HepG2 (cell line): Measurements from ENCODE around the gene BRMS1. TPM values are rescaled to one million over a fixed set of nuclear protein-coding genes. Genes with fewer than 3 reads are reported as not detected.

Experiments
- CENPT ChIP-seq: sonication (generic); formaldehyde crosslinking; IDR thresholded peaks from 2 replicates; pipeline ENCODE4 v1.8.0; 2022; ENCODE audit warnings: low read depth, mild to moderate bottlenecking, moderate library complexity, missing genetic modification reagents
- CHD4 ChIP-seq: fragments of 200-600 bp; sonication (generic); IDR thresholded peaks from 2 replicates; pipeline ENCODE4 v1.7.0; 2017; ENCODE audit warnings: mild to moderate bottlenecking, low read length, borderline replicate concordance
- EP300 ChIP-seq, 3 experiments: sonication (generic) in 1 of 3; formaldehyde crosslinking in 1 of 3; IDR thresholded peaks; 2 replicates each; pipeline versions ENCODE4 v1.5.1 to v1.6.1; 2011 to 2020; ENCODE audit warnings: low read depth in 2 of 3, low read length in 2 of 3, borderline replicate concordance in 1 of 3, improper control_type of control experiment in 1 of 3, mild to moderate bottlenecking in 1 of 3, missing genetic modification reagents in 1 of 3, moderate library complexity in 1 of 3
- GRHL1 ChIP-seq: sonication (generic); formaldehyde crosslinking; conservative IDR thresholded peaks from 2 replicates; pipeline ENCODE4 v1.8.0; 2022; ENCODE audit warnings: missing genetic modification reagents
- MEIS1 ChIP-seq: sonication (generic); formaldehyde crosslinking; IDR thresholded peaks from 2 replicates; pipeline ENCODE4 v1.9.0; 2021; ENCODE audit warnings: mild to moderate bottlenecking, missing genetic modification reagents, moderate library complexity, borderline replicate concordance
- RFXANK ChIP-seq: IDR thresholded peaks from 2 replicates; pipeline ENCODE4 v1.6.1; 2016
- SAP130 ChIP-seq: IDR thresholded peaks from 2 replicates; pipeline ENCODE4 v1.6.1; 2016; ENCODE audit warnings: low read depth
- SNAPC5 ChIP-seq: sonication (generic); formaldehyde crosslinking; IDR thresholded peaks from 2 replicates; pipeline ENCODE4 v1.8.1; 2023; ENCODE audit warnings: mild to moderate bottlenecking, missing genetic modification reagents, borderline replicate concordance
- TFE3 ChIP-seq: IDR thresholded peaks from 2 replicates; pipeline ENCODE4 v1.6.1; 2016
- TGIF2 ChIP-seq: IDR thresholded peaks from 2 replicates; pipeline ENCODE4 v1.6.1; 2016; ENCODE audit warnings: control low read depth, missing compliant biosample characterization
- UBTF ChIP-seq: sonication (generic); formaldehyde crosslinking; IDR thresholded peaks from 2 replicates; pipeline ENCODE4 v1.4.0; 2020; ENCODE audit warnings: mild to moderate bottlenecking, missing genetic modification reagents
- ZNF17 ChIP-seq: sonication (generic); formaldehyde crosslinking; IDR thresholded peaks from 2 replicates; pipeline ENCODE4 v1.5.0; 2020; ENCODE audit warnings: mild to moderate bottlenecking, missing genetic modification reagents
- ZNF503 ChIP-seq: sonication (generic); formaldehyde crosslinking; IDR thresholded peaks from 2 replicates; pipeline ENCODE4 v1.4.0; 2020; ENCODE audit warnings: missing genetic modification reagents
- ZNF766 ChIP-seq: sonication (generic); formaldehyde crosslinking; IDR thresholded peaks from 2 replicates; pipeline ENCODE4 v1.5.0; 2020; ENCODE audit warnings: missing genetic modification reagents, borderline replicate concordance
- ZNF770 ChIP-seq: sonication (generic); formaldehyde crosslinking; IDR thresholded peaks from 2 replicates; pipeline ENCODE4 v1.5.0; 2020; ENCODE audit warnings: mild to moderate bottlenecking, missing genetic modification reagents
- ZNF781 ChIP-seq: sonication (generic); formaldehyde crosslinking; IDR thresholded peaks from 2 replicates; pipeline ENCODE4 v1.5.1; 2020; ENCODE audit warnings: borderline replicate concordance, mild to moderate bottlenecking, missing genetic modification reagents; ENCODE audit errors: not compliant biosample characterization
- ZZZ3 ChIP-seq: sonication (generic); formaldehyde crosslinking; IDR thresholded peaks from 2 replicates; pipeline ENCODE4 v1.4.0; 2020; ENCODE audit warnings: missing genetic modification reagents, mild to moderate bottlenecking, borderline replicate concordance
- polyA plus RNA-seq, 8 experiments: library from polyadenylated mRNA; depleted of rRNA in 3 of 8; stranded (reverse) in 7 of 8; unstranded in 1 of 8; fragments of >200 nt; fragmentation: Illumina TruSeq in 4 of 8; extraction: Trizol in 4 of 8; gene quantifications; 2 replicates each; pipeline versions ENCODE4 v1.2.1 to v1.2.3, GENCODE V29; 2011 to 2016; ENCODE audit warnings: low read depth in 4 of 8, missing spikeins in 1 of 8, mixed read lengths in 1 of 8; ENCODE audit not compliant: insufficient read depth in 1 of 8
- total RNA-seq, 5 experiments: library from RNA; depleted of rRNA; stranded (reverse); fragments of >200 nt; fragmentation: Illumina TruSeq; extraction: Trizol; gene quantifications; 2 replicates each; pipeline ENCODE4 v1.2.3, GENCODE V29; 2016; ENCODE audit warnings: low read depth in 1 of 5

Gene BRMS1
- total and polyA plus RNA-seq, 2 of the 13 experiments (the other 11 are each of a cell fraction or from before 2014, with no cell fraction given): 15.8 to 55.7 TPM

- TF ChIP-seq MEIS1: no peak
- TF ChIP-seq ZNF781: no peak
- peak; percentile 76 for TF ChIP-seq SAP130 (CRISPR knock-in tag)
- no peak for TF ChIP-seq ZNF17 (CRISPR knock-in tag)
- no peak for TF ChIP-seq ZNF770 (CRISPR knock-in tag)
- TF ChIP-seq ZNF766 (CRISPR knock-in tag): 0 out of 2 replicates have a peak, but pooled peaks have one; percentile 36
- no peak; the same call in none of the 2 replicates for TF ChIP-seq ZNF503 (CRISPR knock-in tag)
- no peak for TF ChIP-seq GRHL1
- TF ChIP-seq TGIF2: no peak
- TF ChIP-seq RFXANK (CRISPR knock-in tag): peak; percentile 36; the same call in 1 of the 2 replicates
- no peak for TF ChIP-seq TFE3 (CRISPR knock-in tag)
- no peak for TF ChIP-seq ZZZ3 (CRISPR knock-in tag)
- TF ChIP-seq UBTF (CRISPR knock-in tag): peak; percentile 29; the same call in 1 of the 2 replicates
- no peak for TF ChIP-seq EP300 (IDR thresholded peaks at IDR 0.05; ENCODE audit: low read depth in 2 of 2, low read length in 2 of 2)
- no peak for TF ChIP-seq EP300 (CRISPR knock-in tag; IDR thresholded peaks at IDR 0.05; ENCODE audit: borderline replicate concordance)
- peak; percentile 5; the same call in 1 of the 2 replicates for TF ChIP-seq CENPT (CRISPR knock-in tag)
- no peak for TF ChIP-seq CHD4
- TF ChIP-seq SNAPC5: no peak; the same call in 1 of the 2 replicates
Observed at GRCh38 chr11:66288671-66289547, 56.0 kb downstream of the BRMS1 start, which contains the start of gene YIF1A (continued).
